Ovary (tissue), 3 donors: ENCODE results near the gene KRTAP1-1.

Source experiments
- CTCF ChIP-seq, 3 donors: fragments of 450-650 bp in 2 of 3; fragments of 200-600 bp in 1 of 3; IDR thresholded peaks; one replicate each; pipeline versions ENCODE4 v1.5.1 to v1.8.0; 2016 to 2022; ENCODE audit warnings: antibody characterized with exemption in 3 of 3, mild to moderate bottlenecking in 1 of 3
- EP300 ChIP-seq: sonication (generic); formaldehyde crosslinking; IDR thresholded peaks from one replicate; pipeline ENCODE4 v1.6.1; 2017; ENCODE audit warnings: antibody characterized with exemption
- donor health status: DM: no; HTN: no; CAD: no.

- no peak for TF ChIP-seq EP300
- TF ChIP-seq CTCF (IDR thresholded peaks at IDR 0.05): no peak
Observed at GRCh38 chr17:41052566-41052965, 11.3 kb upstream of the KRTAP1-1 start.
